DOHH2 (cell line): Measurements from ENCODE around the gene RASGRP1.

Experiments used
- H3F3A ChIP-seq: fragments of 200-600 bp; sonication (generic), shearing (Covaris generic); 2 replicates; pipeline ENCODE4 v1.6.0; 2016; ENCODE audit warnings: antibody characterized with exemption, mild to moderate bottlenecking; ENCODE audit not compliant: control insufficient read depth, insufficient read depth
- H3K27ac ChIP-seq: fragments of 200-600 bp; sonication (generic); 2 replicates; pipeline ENCODE4 v1.5.1; 2014; ENCODE audit warnings: low read depth, mild to moderate bottlenecking, low read length, moderate library complexity
- H3K27me3 ChIP-seq: fragments of 200-600 bp; sonication (generic); 2 replicates; pipeline ENCODE4 v1.6.1; 2014; ENCODE audit warnings: mild to moderate bottlenecking, low read length, mixed read lengths; ENCODE audit not compliant: control insufficient read depth
- H3K36me3 ChIP-seq: fragments of 200-600 bp; sonication (generic); 2 replicates; pipeline ENCODE4 v1.6.1; 2014; ENCODE audit warnings: mild to moderate bottlenecking, low read length, moderate library complexity, mixed read lengths; ENCODE audit not compliant: control insufficient read depth
- H3K4me1 ChIP-seq: fragments of 200-600 bp; sonication (generic); 2 replicates; pipeline ENCODE4 v1.6.1; 2014; ENCODE audit warnings: mild to moderate bottlenecking, low read length, mixed read lengths; ENCODE audit not compliant: control insufficient read depth
- H3K4me2 ChIP-seq: fragments of 200-600 bp; sonication (generic); 2 replicates; pipeline ENCODE4 v1.6.0; 2014; ENCODE audit warnings: mild to moderate bottlenecking, low read length, moderate library complexity
- H3K4me3 ChIP-seq: fragments of 200-600 bp; sonication (generic); 2 replicates; pipeline ENCODE4 v1.5.1; 2014; ENCODE audit warnings: mild to moderate bottlenecking, low read length, mixed read lengths
- H3K79me2 ChIP-seq: fragments of 200-600 bp; sonication (generic); 2 replicates; pipeline ENCODE4 v1.6.1; 2014; ENCODE audit warnings: mild to moderate bottlenecking, low read length, mixed read lengths; ENCODE audit not compliant: control insufficient read depth
- H3K9me2 ChIP-seq: fragments of 200-600 bp; sonication (generic); replicated peaks from 2 replicates; pipeline ENCODE4 v1.6.1; 2014; ENCODE audit warnings: mild to moderate bottlenecking, low read length, mixed read lengths; ENCODE audit not compliant: control insufficient read depth
- H3K9me3 ChIP-seq: fragments of 200-600 bp; sonication (generic); 2 replicates; pipeline ENCODE4 v1.6.1; 2014; ENCODE audit warnings: antibody characterized with exemption, low read length, mixed read lengths; ENCODE audit not compliant: control insufficient read depth, insufficient read depth
- H4K20me1 ChIP-seq: fragments of 200-600 bp; sonication (generic); 2 replicates; pipeline ENCODE4 v1.6.0; 2014; ENCODE audit warnings: low read depth, mild to moderate bottlenecking, antibody characterized with exemption, low read length, moderate library complexity; ENCODE audit not compliant: control insufficient read depth, insufficient read depth
- CTCF ChIP-seq: fragments of 200-600 bp; sonication (generic); IDR thresholded peaks from one replicate; pipeline ENCODE4 v1.5.1; 2014; ENCODE audit warnings: antibody characterized with exemption, mild to moderate bottlenecking, low read depth, low read length; ENCODE audit not compliant: poor library complexity, severe bottlenecking
- EZH2phosphoT487 ChIP-seq: fragments of 200-600 bp; sonication (generic); IDR thresholded peaks from 2 replicates; pipeline ENCODE4 v1.6.1; 2017; ENCODE audit warnings: borderline replicate concordance, mild to moderate bottlenecking, antibody characterized with exemption, low read length, moderate library complexity, mixed read lengths

RASGRP1 gene

DNA sequence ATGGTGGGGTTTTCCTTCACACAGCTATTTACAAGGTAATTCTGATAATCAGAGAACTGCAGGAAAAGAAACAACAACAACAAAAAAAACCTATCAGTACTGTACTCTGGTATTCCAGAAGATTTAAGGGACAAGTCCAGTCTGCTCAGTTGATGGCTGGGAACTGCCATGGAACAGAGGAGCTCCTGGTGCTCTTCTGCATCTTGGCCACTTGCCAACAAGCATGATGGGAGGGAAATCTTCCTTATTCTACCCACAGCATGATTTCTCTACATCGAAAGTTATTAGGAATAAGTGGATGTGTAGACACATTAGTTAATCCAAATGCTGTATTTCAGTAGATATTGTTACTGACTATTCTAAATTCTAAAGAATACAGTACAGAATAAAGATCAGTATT is 51.7 kb downstream of the RASGRP1 start:
- Histone ChIP-seq H3K9me3 (no peaks in the 10 kb centered on the region), H3K27me3 (no peaks in the 10 kb centered on the region), H4K20me1 (no peaks in the 10 kb centered on the region), H3K27ac (no peak overlapping the region), H3K36me3 (no peaks in the 10 kb centered on the region), H3K79me2 (no peaks in the 10 kb centered on the region), H3F3A (no peaks in the 10 kb centered on the region), H3K4me3 (no peak overlapping the region), H3K4me2 (no peak overlapping the region), H3K9me2 (no peaks in the 10 kb centered on the region), H3K4me1 (no peaks in the 10 kb centered on the region)
- TF ChIP-seq EZH2phosphoT487 (no peak), CTCF (no peak)

DNA sequence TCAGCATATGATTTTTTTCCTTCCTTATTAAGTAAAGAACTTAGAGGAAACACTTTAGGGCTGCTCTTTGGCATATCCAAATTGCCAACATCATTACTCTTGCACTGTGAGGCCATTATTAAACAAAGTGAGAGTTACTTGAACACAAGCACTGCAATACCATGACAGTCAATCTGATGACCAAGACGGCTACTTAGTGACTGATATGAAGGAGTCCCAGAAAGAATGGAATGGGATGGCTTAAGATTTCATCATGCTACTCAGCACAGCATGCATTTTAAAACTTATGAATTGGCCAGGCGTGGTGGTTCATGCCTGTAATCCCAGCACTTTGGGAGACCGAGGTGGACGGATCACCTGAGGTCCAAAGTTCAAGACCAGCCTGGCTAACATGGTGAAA is 55.5 kb downstream of the RASGRP1 start:
- H3K27me3 ChIP-seq = no peaks in the 10 kb centered on the region
- H3K9me3 ChIP-seq = no peaks in the 10 kb centered on the region
- no peaks in the 10 kb centered on the region for H4K20me1 ChIP-seq
- H3F3A ChIP-seq = no peaks in the 10 kb centered on the region
- H3K27ac ChIP-seq = no peak overlapping the region
- no peaks in the 10 kb centered on the region for H3K79me2 ChIP-seq
- no peaks in the 10 kb centered on the region for H3K4me1 ChIP-seq
- no peak for TF ChIP-seq EZH2phosphoT487
- TF ChIP-seq CTCF = no peak
- H3K9me2 ChIP-seq = no peaks in the 10 kb centered on the region
- H3K36me3 ChIP-seq = no peaks in the 10 kb centered on the region
- H3K4me3 ChIP-seq = no peak overlapping the region
- no peak overlapping the region for H3K4me2 ChIP-seq

GRCh38 chr15:38508647-38509046 is 56.0 kb downstream of the RASGRP1 start:
- no peak overlapping the region for H3K27ac ChIP-seq
- H3K79me2 ChIP-seq = no peaks in the 10 kb centered on the region
- H3K36me3 ChIP-seq = no peaks in the 10 kb centered on the region
- H3K9me3 ChIP-seq = no peaks in the 10 kb centered on the region
- no peak overlapping the region for H3K4me3 ChIP-seq
- H3F3A ChIP-seq = no peaks in the 10 kb centered on the region
- no peaks in the 10 kb centered on the region for H3K27me3 ChIP-seq
- H4K20me1 ChIP-seq = no peaks in the 10 kb centered on the region
- no peak overlapping the region for H3K4me2 ChIP-seq
- no peaks in the 10 kb centered on the region for H3K9me2 ChIP-seq
- no peaks in the 10 kb centered on the region for H3K4me1 ChIP-seq
- no peak for TF ChIP-seq CTCF

- Histone ChIP-seq H3K4me1 (no peaks in the 10 kb centered on the region), H3K4me3 (no peak overlapping the region), H4K20me1 (no peaks in the 10 kb centered on the region), H3F3A (no peaks in the 10 kb centered on the region), H3K36me3 (no peaks in the 10 kb centered on the region), H3K27me3 (no peaks in the 10 kb centered on the region), H3K9me3 (no peaks in the 10 kb centered on the region), H3K27ac (no peak overlapping the region), H3K4me2 (no peak overlapping the region), H3K79me2 (no peaks in the 10 kb centered on the region), H3K9me2 (no peaks in the 10 kb centered on the region)
- no peak for TF ChIP-seq CTCF
- TF ChIP-seq EZH2phosphoT487 = no peak
These were observed 57.0 kb downstream of the RASGRP1 start for GRCh38 chr15:38507570-38507969.
